Measurements from ENCODE around the gene ADGRG1. TPM values are rescaled to one million over a fixed set of nuclear protein-coding genes. Genes with fewer than 3 reads are reported as not detected.

Gene ADGRG1
- total RNA-seq, 3 donors from 2014 or later (not counting 1 experiment from before 2014, with no cell fraction given), result 830 to 949 (median 858) TPM

DNA sequence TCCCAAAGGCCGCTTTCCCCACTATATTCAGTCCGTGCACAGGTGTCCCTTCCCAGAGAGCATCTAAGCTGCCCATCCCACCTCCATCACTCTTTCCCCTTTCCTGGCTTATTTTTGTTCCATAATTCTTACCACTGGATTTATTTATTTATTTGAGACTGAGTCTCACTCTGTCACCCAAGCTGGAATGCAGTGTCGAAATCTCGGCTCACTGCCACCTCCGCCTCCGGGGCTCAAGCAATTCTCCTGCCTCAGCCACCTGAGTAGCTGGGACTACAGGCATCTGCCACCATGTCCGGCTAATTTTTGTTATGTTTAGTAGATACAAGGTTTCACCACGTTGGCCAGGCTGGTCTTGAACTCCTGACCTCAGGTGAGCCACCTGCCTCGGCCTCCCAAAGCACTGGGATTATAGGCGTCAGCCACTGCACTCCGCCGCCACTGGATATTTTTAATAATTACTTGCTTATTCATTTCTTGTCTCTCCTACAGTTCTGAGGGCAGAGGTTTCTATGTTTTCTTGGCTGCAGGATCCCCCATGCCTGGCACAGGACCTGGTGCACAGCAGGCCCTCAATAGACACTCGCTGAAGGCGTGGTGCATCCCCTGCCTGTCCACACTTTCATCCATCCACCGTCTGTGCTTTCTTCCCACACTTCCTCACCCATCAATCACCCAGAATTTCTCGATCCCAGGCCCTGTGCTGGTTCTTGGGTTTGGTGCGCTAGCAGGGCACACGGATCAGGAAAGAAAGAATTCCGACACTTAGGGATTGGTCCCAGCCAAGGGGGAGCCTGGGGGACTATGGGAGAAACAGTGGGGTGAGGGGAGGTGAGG, 9.9 kb upstream of the ADGRG1 start:
- WGBS (ENCODE audit: insufficient coverage), result 93% methylated on average over 19 of the region's 19 CpGs
- Histone ChIP-seq H3K27me3 (ENCODE audit: control insufficient read depth, insufficient read depth, low read length) (no peaks in the 10 kb centered on the region), H3K9me3 (ENCODE audit: control insufficient read depth, insufficient read depth, low read length) (no peaks in the 10 kb centered on the region), H3K4me3 (ENCODE audit: low read length) (no peak overlapping the region), H3K36me3 (ENCODE audit: control insufficient read depth, insufficient read depth, low read length) (no peaks in the 10 kb centered on the region), H3K4me1 (ENCODE audit: control insufficient read depth, insufficient read depth, low read length) (peaks cover 42% of the 10 kb centered on the region), H3K27ac (ENCODE audit: low read length) (no peak overlapping the region)
- Mint-ChIP-seq H3K9me3 (no peaks in the 10 kb centered on the region), H3K36me3 (no peaks in the 10 kb centered on the region), H3K4me1 (peaks cover 33 to 36% of the 10 kb centered on the region in 2 donors), H3K4me3 (no peak overlapping the region), H3K27ac (peak overlapping the region; percentile 25 to 41), H3K27me3 (ENCODE audit: low read depth in 2 of 2) (no peaks in the 10 kb centered on the region)
- DNase-seq (no peak), ATAC-seq (no peak)
- intact Hi-C loops (cut with micrococcal nuclease), result no loop called here
- TF ChIP-seq, protein P1, sequence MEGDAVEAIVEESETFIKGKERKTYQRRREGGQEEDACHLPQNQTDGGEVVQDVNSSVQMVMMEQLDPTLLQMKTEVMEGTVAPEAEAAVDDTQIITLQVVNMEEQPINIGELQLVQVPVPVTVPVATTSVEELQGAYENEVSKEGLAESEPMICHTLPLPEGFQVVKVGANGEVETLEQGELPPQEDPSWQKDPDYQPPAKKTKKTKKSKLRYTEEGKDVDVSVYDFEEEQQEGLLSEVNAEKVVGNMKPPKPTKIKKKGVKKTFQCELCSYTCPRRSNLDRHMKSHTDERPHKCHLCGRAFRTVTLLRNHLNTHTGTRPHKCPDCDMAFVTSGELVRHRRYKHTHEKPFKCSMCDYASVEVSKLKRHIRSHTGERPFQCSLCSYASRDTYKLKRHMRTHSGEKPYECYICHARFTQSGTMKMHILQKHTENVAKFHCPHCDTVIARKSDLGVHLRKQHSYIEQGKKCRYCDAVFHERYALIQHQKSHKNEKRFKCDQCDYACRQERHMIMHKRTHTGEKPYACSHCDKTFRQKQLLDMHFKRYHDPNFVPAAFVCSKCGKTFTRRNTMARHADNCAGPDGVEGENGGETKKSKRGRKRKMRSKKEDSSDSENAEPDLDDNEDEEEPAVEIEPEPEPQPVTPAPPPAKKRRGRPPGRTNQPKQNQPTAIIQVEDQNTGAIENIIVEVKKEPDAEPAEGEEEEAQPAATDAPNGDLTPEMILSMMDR (IDR thresholded peaks at IDR 0.05), result no peak

DNA sequence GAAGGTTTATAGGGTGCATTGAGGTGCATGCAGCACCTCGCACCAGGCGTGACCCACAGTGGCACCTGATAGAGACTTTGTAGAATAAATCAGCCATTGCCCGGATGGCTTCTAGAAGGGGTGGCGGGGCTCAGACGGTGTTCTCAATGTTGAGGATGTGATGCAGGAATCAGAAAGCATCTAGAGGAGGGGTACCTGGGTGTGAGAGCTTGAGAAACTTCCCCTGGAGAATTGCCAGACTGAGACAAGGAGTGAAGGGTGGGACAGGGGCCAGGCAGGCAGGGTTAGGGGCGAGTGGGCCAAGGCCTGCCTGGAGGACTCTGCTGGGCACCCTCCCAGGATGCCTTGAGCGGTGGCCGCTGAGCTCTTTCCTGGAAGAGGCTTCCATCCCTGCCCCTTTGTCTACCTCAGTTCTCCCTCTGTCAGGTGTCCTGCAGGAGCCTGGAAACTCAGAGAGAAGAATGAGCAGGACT, 9.3 kb upstream of the ADGRG1 start:
- H3K9me3 ChIP-seq (ENCODE audit: control insufficient read depth, insufficient read depth, low read length), result no peaks in the 10 kb centered on the region
- no peak for ATAC-seq

DNA sequence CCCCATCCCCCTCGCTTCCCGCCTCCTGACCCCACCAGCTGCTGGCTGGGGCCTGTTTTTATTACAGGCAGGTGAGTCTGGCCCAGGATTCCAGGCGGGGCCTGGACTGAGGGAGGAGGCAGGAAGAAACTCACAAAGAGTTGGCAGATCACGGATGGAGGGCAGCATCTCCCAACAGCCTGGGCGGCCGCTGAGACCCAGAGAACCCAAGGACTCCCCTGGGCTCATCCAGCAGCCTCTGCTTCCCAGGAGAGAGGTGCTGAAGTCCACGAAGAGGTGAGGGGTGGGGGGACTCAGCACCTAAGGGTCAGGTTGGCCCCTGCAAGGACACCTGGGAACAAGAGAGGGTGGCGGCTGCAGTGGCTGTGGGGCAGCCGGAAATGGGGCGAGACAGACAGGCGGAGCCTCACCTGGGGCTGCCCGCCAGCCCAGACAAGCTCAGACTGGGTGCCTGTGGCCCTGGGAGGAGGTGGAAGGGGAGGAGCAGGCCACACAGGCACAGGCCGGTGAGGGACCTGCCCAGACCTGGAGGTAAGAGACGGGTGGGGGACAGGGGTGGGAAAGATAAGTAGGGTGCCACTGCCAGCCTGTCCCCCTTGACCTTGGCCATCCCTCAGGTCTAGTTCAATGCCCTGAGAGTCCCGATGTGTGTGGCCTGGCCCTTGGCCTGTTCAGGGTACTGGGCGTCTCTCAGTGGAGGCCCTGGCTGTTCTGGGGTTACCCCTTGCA, 8.7 kb upstream of the ADGRG1 start:
- 89% methylated on average over 16 of the region's 16 CpGs for WGBS (ENCODE audit: insufficient coverage)
- DNase-seq, result no peak

More for the DNA sequence above, 9.3 kb upstream of the ADGRG1 start:
- WGBS (ENCODE audit: insufficient coverage), result 92% methylated on average over 8 of the region's 8 CpGs
- no peaks in the 10 kb centered on the region for H3K36me3 ChIP-seq (ENCODE audit: control insufficient read depth, insufficient read depth, low read length)
- H3K4me1 ChIP-seq (ENCODE audit: control insufficient read depth, insufficient read depth, low read length), result peaks cover 42% of the 10 kb centered on the region
- no peak overlapping the region for H3K4me3 ChIP-seq (ENCODE audit: low read length)
- TF ChIP-seq, protein P1 (IDR thresholded peaks at IDR 0.05), result no peak
- intact Hi-C loops (cut with micrococcal nuclease), result no loop called here
- Mint-ChIP-seq H3K27me3 (ENCODE audit: low read depth in 2 of 2) (no peaks in the 10 kb centered on the region), H3K27ac (peak overlapping the region in 1 of 2 donors; percentile 25), H3K9me3 (no peaks in the 10 kb centered on the region), H3K4me3 (no peak overlapping the region), H3K36me3 (no peaks in the 10 kb centered on the region), H3K4me1 (peaks cover 29 to 32% of the 10 kb centered on the region in 2 donors)
- DNase-seq, result no peak
- H3K27me3 ChIP-seq (ENCODE audit: control insufficient read depth, insufficient read depth, low read length), result no peaks in the 10 kb centered on the region
- no peak overlapping the region for H3K27ac ChIP-seq (ENCODE audit: low read length)

More for the DNA sequence above, 8.7 kb upstream of the ADGRG1 start:
- H3K27ac Mint-ChIP-seq, result peak overlapping the region in 1 of 2 donors; percentile 25
- H3K27ac ChIP-seq (ENCODE audit: low read length), result no peak overlapping the region
- TF ChIP-seq, protein P1 (IDR thresholded peaks at IDR 0.05), result no peak
- no peaks in the 10 kb centered on the region for H3K9me3 ChIP-seq (ENCODE audit: control insufficient read depth, insufficient read depth, low read length)
- no peak for ATAC-seq
- peaks cover 23 to 30% of the 10 kb centered on the region in 2 donors for H3K4me1 Mint-ChIP-seq
- no peaks in the 10 kb centered on the region for H3K36me3 ChIP-seq (ENCODE audit: control insufficient read depth, insufficient read depth, low read length)
- no peaks in the 10 kb centered on the region for H3K36me3 Mint-ChIP-seq
- no peak overlapping the region for H3K4me3 Mint-ChIP-seq
- no peaks in the 10 kb centered on the region for H3K27me3 Mint-ChIP-seq (ENCODE audit: low read depth in 2 of 2)
- H3K9me3 Mint-ChIP-seq, result no peaks in the 10 kb centered on the region
- no peaks in the 10 kb centered on the region for H3K27me3 ChIP-seq (ENCODE audit: control insufficient read depth, insufficient read depth, low read length)
- H3K4me1 ChIP-seq (ENCODE audit: control insufficient read depth, insufficient read depth, low read length), result peaks cover 36% of the 10 kb centered on the region
- no peak overlapping the region for H3K4me3 ChIP-seq (ENCODE audit: low read length)
- intact Hi-C loops (cut with micrococcal nuclease), result no loop called here
